ENCODE data around the gene GALE. TPM values are rescaled to one million over a fixed set of nuclear protein-coding genes. Genes with fewer than 3 reads are reported as not detected.

GALE gene
- total RNA-seq, 4 donors from 2014 or later, result 7.4 to 25.2 (median 12.9) TPM

GRCh38 chr1:23799570-23800399 lies 769 bp downstream of the GALE start:
- H3K27ac ChIP-seq, result peak overlapping the region; percentile 12 to 94 (median 90)
- H3K4me3 ChIP-seq, result peak overlapping the region; percentile 47 to 78
- no peaks in the 10 kb centered on the region for H3K9me3 ChIP-seq
- 6% methylated on average over 3 of the region's 48 CpGs; no CpG with 5 or more reads in 1 of the 2 donors for WGBS, 2 donors (ENCODE audit: low coverage in 1 of 2)
- no peaks in the 10 kb centered on the region for H3K27me3 ChIP-seq
- peaks cover 0 to 51% of the 10 kb centered on the region in 2 donors for H3K36me3 ChIP-seq
- peaks cover 0 to 27% (median 15%) of the 10 kb centered on the region in 3 donors for H3K4me1 ChIP-seq
- ATAC-seq, result peak; percentile 26
- peak; percentile 41 for TF ChIP-seq POLR2AphosphoS5 (IDR thresholded peaks at IDR 0.05)
- TF ChIP-seq CTCF (IDR thresholded peaks at IDR 0.05), result no peak
- peak in 1 of 2 donors; percentile 25 for TF ChIP-seq POLR2A (IDR thresholded peaks at IDR 0.05)

DNA sequence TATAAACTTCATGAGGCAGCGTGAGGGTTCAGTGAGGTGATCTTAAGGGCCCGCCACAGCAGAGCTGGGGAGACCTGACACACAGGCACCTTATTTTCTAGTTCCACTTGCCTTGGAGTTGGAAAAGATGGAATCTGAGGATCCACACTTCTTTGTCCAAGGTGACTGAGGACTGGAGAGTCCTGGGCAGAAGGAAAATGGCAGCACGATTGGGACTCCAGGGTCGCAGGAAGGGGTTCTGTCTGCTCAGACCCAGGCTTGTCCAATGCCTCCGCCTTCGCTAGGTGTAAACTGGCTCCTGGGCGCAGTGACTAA lies 1.3 kb downstream of the GALE start:
- peaks cover 0 to 53% of the 10 kb centered on the region in 2 donors for H3K36me3 ChIP-seq
- 70% methylated on average over 2 of the region's 7 CpGs; no CpG with 5 or more reads in 1 of the 2 donors for WGBS, 2 donors (ENCODE audit: low coverage in 1 of 2)
- TF ChIP-seq POLR2AphosphoS5 (IDR thresholded peaks at IDR 0.05), result no peak
- no peak for TF ChIP-seq CTCF (IDR thresholded peaks at IDR 0.05)
- TF ChIP-seq POLR2A (IDR thresholded peaks at IDR 0.05), result no peak
- TF ChIP-seq EP300 (IDR thresholded peaks at IDR 0.05), result no peak
- peak overlapping the region in 3 of 4 donors; percentile 87 to 94 (median 93) for H3K27ac ChIP-seq
- ATAC-seq, result no peak
- no peaks in the 10 kb centered on the region for H3K9me3 ChIP-seq
- peak overlapping the region in 1 of 2 donors; percentile 78 for H3K4me3 ChIP-seq
- no peaks in the 10 kb centered on the region for H3K27me3 ChIP-seq
- peaks cover 0 to 27% (median 15%) of the 10 kb centered on the region in 3 donors for H3K4me1 ChIP-seq

DNA sequence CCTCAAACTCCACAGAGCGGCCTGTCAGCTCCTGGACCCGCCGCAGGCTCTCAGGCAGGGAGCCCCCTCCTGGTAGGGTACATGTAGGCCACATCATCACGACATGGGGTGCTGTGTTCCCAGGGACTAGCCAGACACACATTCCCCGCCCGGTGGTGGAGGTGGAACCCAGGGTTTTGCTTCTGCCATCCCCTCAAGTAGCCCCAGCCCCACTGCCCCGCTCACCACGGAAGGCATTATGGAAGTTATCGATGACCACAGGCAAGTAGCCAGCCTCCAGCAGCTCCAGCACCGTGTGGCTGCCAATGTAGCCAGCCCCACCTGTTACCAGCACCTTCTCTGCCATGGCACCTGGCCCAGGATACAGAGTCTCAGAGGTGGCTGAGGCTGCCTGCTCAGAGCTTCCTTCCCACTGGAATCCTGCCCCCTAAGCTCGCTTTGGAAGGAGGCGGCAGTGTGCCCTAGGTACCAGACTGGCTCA lies 1.9 kb downstream of the GALE start:
- no peak for ATAC-seq
- Histone ChIP-seq H3K4me3 (no peak overlapping the region), H3K27me3 (no peaks in the 10 kb centered on the region), H3K4me1 (peaks cover 0 to 32% (median 15%) of the 10 kb centered on the region in 3 donors), H3K9me3 (no peaks in the 10 kb centered on the region), H3K27ac (peak overlapping the region in 3 of 4 donors; percentile 87 to 94 (median 93)), H3K36me3 (peaks cover 0 to 53% of the 10 kb centered on the region in 2 donors)
- TF ChIP-seq POLR2A (IDR thresholded peaks at IDR 0.05) (no peak), CTCF (IDR thresholded peaks at IDR 0.05) (no peak), POLR2AphosphoS5 (IDR thresholded peaks at IDR 0.05) (no peak), EP300 (IDR thresholded peaks at IDR 0.05) (no peak)
- no CpG with 5 or more reads among the region's 12 CpGs for WGBS, 2 donors (ENCODE audit: low coverage in 1 of 2)

DNA sequence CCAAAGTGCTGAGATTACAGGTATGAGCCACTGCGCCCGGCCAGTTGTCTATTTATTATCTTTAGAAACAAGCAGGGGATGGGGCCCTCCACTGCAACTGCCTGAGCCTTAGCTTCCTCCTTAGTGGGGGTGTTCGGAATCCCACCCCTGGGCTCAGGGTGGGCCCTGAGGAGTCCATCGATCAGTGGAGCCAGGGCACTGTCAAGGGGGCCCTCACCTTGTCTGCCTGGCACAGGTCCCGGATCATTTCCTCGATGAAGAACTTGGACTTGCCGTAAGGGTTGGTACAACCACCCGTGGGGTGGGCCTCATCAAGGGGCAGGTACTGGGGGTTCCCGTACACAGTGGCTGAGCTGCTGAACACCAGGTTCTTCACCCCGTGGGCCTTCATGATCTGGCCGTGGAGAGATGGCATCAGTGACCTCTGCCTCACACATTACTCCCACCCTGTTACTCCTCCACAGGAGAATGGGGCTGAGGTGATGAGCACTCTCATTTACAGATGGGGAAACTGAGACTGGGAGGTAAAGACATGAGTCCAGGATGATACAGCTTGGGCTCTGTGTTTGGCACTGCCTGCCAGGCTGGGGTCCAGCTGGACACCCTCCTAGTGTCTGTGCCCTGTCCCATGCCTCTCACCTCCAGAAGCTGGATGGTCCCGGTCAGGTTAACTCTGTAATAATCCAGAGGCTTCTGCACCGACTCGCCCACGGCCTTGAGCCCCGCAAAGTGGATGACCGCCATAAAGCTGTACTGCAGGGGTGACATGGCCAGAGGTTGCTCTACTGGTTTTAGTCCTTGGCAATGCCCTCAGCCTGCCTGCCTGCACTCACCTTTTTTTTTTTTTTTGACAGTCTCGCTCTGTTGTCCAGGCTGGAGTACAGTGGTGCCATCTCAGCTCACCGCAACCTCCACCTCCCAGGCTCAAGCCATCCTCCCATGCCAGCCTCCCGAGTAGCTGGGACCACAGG lies 2.8 kb downstream of the GALE start:
- Histone ChIP-seq H3K9me3 (no peaks in the 10 kb centered on the region), H3K4me3 (no peak overlapping the region), H3K27me3 (no peaks in the 10 kb centered on the region), H3K36me3 (peaks cover 0 to 53% of the 10 kb centered on the region in 2 donors), H3K4me1 (peaks cover 0 to 42% (median 24%) of the 10 kb centered on the region in 3 donors), H3K27ac (no peak overlapping the region)
- TF ChIP-seq POLR2AphosphoS5 (IDR thresholded peaks at IDR 0.05), result no peak
- no peak for TF ChIP-seq POLR2A (IDR thresholded peaks at IDR 0.05)
- TF ChIP-seq EP300 (IDR thresholded peaks at IDR 0.05), result no peak
- TF ChIP-seq CTCF (IDR thresholded peaks at IDR 0.05), result no peak
- no peak for ATAC-seq
- WGBS, 2 donors (ENCODE audit: low coverage in 1 of 2), result 76 to 89% methylated on average over 8 to 9 of the region's 20 CpGs

Data from gastroesophageal sphincter (tissue), 4 donors.